Testis (tissue), 2 donors: Measurements from ENCODE around the gene TNPO1.

Experiments used
- POLR2A ChIP-seq: fragments of 450-650 bp; IDR thresholded peaks from one replicate; pipeline ENCODE4 v1.6.1; 2017; ENCODE audit warnings: antibody characterized with exemption, mild to moderate bottlenecking, moderate library complexity
- TF ChIP-seq, protein P1 (sequence below), 3 experiments: fragments of 450-650 bp in 2 of 3; fragments of 200-600 bp in 1 of 3; sonication (generic) in 1 of 3; IDR thresholded peaks; one replicate each; pipeline ENCODE4 v1.5.1; 2016 to 2019; ENCODE audit warnings: antibody characterized with exemption in 3 of 3, mild to moderate bottlenecking in 2 of 3, moderate library complexity in 1 of 3

DNA sequence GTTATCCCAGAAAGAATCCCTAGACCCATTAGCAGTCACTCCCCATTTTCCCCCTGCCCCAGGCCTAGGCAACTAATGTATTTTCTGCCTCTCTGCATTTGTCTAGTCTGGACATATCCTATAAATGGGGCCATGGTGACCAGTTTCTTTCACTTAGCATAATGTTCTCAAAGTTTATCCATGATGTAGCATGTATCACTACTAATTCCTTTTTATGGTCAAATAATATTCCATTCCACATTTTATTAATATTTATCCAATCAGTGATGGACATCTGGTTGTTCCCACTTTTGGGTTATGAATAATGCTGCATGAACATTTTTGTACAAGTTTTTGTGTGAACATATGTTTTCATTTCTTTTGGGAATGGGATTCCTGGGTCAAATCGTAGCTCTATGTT is 140.9 kb downstream of the TNPO1 start:
- TF ChIP-seq, protein P1, sequence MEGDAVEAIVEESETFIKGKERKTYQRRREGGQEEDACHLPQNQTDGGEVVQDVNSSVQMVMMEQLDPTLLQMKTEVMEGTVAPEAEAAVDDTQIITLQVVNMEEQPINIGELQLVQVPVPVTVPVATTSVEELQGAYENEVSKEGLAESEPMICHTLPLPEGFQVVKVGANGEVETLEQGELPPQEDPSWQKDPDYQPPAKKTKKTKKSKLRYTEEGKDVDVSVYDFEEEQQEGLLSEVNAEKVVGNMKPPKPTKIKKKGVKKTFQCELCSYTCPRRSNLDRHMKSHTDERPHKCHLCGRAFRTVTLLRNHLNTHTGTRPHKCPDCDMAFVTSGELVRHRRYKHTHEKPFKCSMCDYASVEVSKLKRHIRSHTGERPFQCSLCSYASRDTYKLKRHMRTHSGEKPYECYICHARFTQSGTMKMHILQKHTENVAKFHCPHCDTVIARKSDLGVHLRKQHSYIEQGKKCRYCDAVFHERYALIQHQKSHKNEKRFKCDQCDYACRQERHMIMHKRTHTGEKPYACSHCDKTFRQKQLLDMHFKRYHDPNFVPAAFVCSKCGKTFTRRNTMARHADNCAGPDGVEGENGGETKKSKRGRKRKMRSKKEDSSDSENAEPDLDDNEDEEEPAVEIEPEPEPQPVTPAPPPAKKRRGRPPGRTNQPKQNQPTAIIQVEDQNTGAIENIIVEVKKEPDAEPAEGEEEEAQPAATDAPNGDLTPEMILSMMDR (IDR thresholded peaks at IDR 0.05) = no peak
- TF ChIP-seq POLR2A = no peak
